HEK293 (cell line): ENCODE results near the gene PBLD.

Experiments
- CTCF ChIA-PET: fragments of 350-600 bp; formaldehyde crosslinking; extraction: SDS; loops from one replicate; lab custom pipeline; 2021; ENCODE audit warnings: antibody characterized with exemption; lab: Yijun Ruan, JAX
- POLR2A ChIA-PET: fragments of 300-600 bp; formaldehyde crosslinking; extraction: SDS; loops from one replicate; lab custom pipeline; 2020; ENCODE audit warnings: antibody characterized with exemption, inconsistent platforms; lab: Yijun Ruan, JAX
- H3K27ac ChIP-seq: fragments of 200-500 bp; sonication (Bioruptor generic); 2 replicates; pipeline ENCODE4 v1.5.1; 2014; ENCODE audit warnings: low read depth, low read length, control low read depth, inconsistent platforms; ENCODE audit errors: extremely low read depth
- H3K36me3 ChIP-seq, 2 experiments: fragments of 200-500 bp in 1 of 2; sonication (Bioruptor generic) in 1 of 2; 1 replicate in 1 of 2; 2 replicates in 1 of 2; pipeline ENCODE4 v1.5.1; 2014 to 2017; ENCODE audit warnings: inconsistent platforms in 2 of 2, low read length in 2 of 2; ENCODE audit not compliant: control insufficient read depth in 2 of 2, insufficient read depth in 1 of 2
- H3K4me1 ChIP-seq: fragments of 200-500 bp; sonication (Bioruptor generic); 2 replicates; pipeline ENCODE4 v1.5.1; 2014; ENCODE audit warnings: mild to moderate bottlenecking, low read length, inconsistent platforms; ENCODE audit not compliant: control insufficient read depth, insufficient read depth
- H3K4me3 ChIP-seq: 2 replicates; pipeline ENCODE4 v1.5.1; 2011; ENCODE audit warnings: low read depth, mild to moderate bottlenecking, control low read depth, low read length, moderate library complexity
- H3K9me3 ChIP-seq: fragments of 200-500 bp; sonication (Bioruptor generic); 2 replicates; pipeline ENCODE4 v1.5.1; 2014; ENCODE audit warnings: low read depth, low read length, inconsistent platforms; ENCODE audit not compliant: control insufficient read depth, insufficient read depth
- CTCF ChIP-seq: fragments of 450-650 bp; formaldehyde crosslinking; IDR thresholded peaks from 2 replicates; pipeline ENCODE4 v1.5.1; 2016; ENCODE audit warnings: missing biosample characterization, missing genetic modification characterization
- SALL2 ChIP-seq: fragments of 450-650 bp; formaldehyde crosslinking; IDR thresholded peaks from 2 replicates; pipeline ENCODE4 v1.5.0; 2017; ENCODE audit warnings: missing biosample characterization, mild to moderate bottlenecking, missing genetic modification characterization, borderline replicate concordance
- SCRT1 ChIP-seq: fragments of 450-650 bp; formaldehyde crosslinking; IDR thresholded peaks from 2 replicates; pipeline ENCODE4 v1.5.1; 2016; ENCODE audit warnings: missing biosample characterization, missing genetic modification characterization, borderline replicate concordance
- ZBTB6 ChIP-seq: fragments of 450-650 bp; formaldehyde crosslinking; IDR thresholded peaks from 2 replicates; pipeline ENCODE4 v1.5.1; 2017; ENCODE audit warnings: missing biosample characterization, missing genetic modification characterization
- ZEB2 ChIP-seq: fragments of 450-650 bp; formaldehyde crosslinking; IDR thresholded peaks from 2 replicates; pipeline ENCODE4 v1.5.1; 2016; ENCODE audit warnings: missing biosample characterization, missing genetic modification characterization
- ZFHX2 ChIP-seq: fragments of 450-650 bp; formaldehyde crosslinking; conservative IDR thresholded peaks from 2 replicates; pipeline ENCODE4 v1.5.1; 2016; ENCODE audit warnings: missing biosample characterization, missing genetic modification characterization
- ZFP37 ChIP-seq: fragments of 450-650 bp; formaldehyde crosslinking; IDR thresholded peaks from 2 replicates; pipeline ENCODE4 v1.5.1; 2016; ENCODE audit warnings: missing biosample characterization, missing genetic modification characterization
- ZNF121 ChIP-seq: fragments of 450-650 bp; formaldehyde crosslinking; IDR thresholded peaks from 2 replicates; pipeline ENCODE4 v1.5.1; 2016; ENCODE audit warnings: missing biosample characterization, missing genetic modification characterization
- ZNF518A ChIP-seq: fragments of 450-650 bp; formaldehyde crosslinking; conservative IDR thresholded peaks from 2 replicates; pipeline ENCODE4 v1.5.1; 2016; ENCODE audit warnings: low read depth, missing biosample characterization, missing genetic modification characterization
- ZNF654 ChIP-seq: fragments of 450-650 bp; formaldehyde crosslinking; IDR thresholded peaks from 2 replicates; pipeline ENCODE4 v1.5.1; 2016; ENCODE audit warnings: low read depth, missing biosample characterization, missing genetic modification characterization
- ZNF660 ChIP-seq: fragments of 450-650 bp; IDR thresholded peaks from 2 replicates; pipeline ENCODE4 v1.5.1; 2018; ENCODE audit warnings: missing biosample characterization, mild to moderate bottlenecking, missing genetic modification characterization
- ZSCAN16 ChIP-seq: fragments of 450-650 bp; formaldehyde crosslinking; IDR thresholded peaks from 2 replicates; pipeline ENCODE4 v1.5.1; 2016; ENCODE audit warnings: missing biosample characterization, missing genetic modification characterization
- TF ChIP-seq, protein P1 (sequence below): fragments of 450-650 bp; formaldehyde crosslinking; IDR thresholded peaks from 2 replicates; pipeline ENCODE4 v1.5.1; 2016; ENCODE audit warnings: missing biosample characterization, missing genetic modification characterization
- TF ChIP-seq, protein P2 (sequence below): fragments of 450-650 bp; formaldehyde crosslinking; IDR thresholded peaks from 2 replicates; pipeline ENCODE4 v1.5.1; 2016; ENCODE audit warnings: missing biosample characterization, missing genetic modification characterization
- TF ChIP-seq, protein P3 (sequence below): fragments of 450-650 bp; formaldehyde crosslinking; IDR thresholded peaks from 2 replicates; pipeline ENCODE4 v1.5.1; 2016; ENCODE audit warnings: missing biosample characterization, missing genetic modification characterization
- TF ChIP-seq, protein P4 (sequence below): fragments of 450-650 bp; formaldehyde crosslinking; IDR thresholded peaks from 2 replicates; pipeline ENCODE4 v1.5.1; 2016; ENCODE audit warnings: missing biosample characterization, missing genetic modification characterization

The PBLD gene

GRCh38 chr10:68359189-68359588 lies 26.5 kb upstream of the PBLD start (continued):
- TF ChIP-seq ZNF518A (tag by site-specific recombination) = no peak
- no peak for TF ChIP-seq SALL2 (tag by site-specific recombination)
- TF ChIP-seq, all 188 proteins: peak for 0

DNA sequence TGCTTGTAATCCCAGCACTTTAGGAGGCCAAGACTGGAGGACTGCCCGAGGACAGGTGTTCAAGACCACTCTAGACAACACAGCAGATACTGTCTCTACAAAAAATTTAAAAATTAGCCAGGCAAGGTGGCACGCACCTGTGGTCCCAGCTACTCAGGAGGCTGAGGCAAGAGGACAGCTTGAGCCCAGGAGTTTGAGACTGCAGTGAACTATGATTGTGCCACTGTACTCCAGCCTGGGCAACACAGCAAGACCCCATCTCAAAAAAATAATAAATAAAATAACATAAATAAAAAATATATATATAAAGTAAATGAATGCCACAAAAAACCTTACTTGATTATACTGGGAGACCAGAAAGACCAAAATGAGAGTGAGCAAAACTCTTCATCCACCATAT lies 20.8 kb upstream of the PBLD start:
- Histone ChIP-seq H3K9me3 (no peaks in the 10 kb centered on the region), H3K4me3 (no peak overlapping the region), H3K36me3 (peaks cover 42 to 45% of the 10 kb centered on the region in 2 experiments; a peak in 2 of 3 replicates)
- CTCF ChIA-PET = interaction anchor here (0.5 to 0.6 kb wide), 2 partner anchors 99 to 156 kb away, joined by 3 to 7 read pairs; no protein-coding TSS in a partner anchor
- TF ChIP-seq ZEB2 (tag by site-specific recombination) = no peak
- TF ChIP-seq ZNF121 (tag by site-specific recombination) = peak; percentile 91
- TF ChIP-seq, all 188 proteins: peak for 1
- Histone ChIP-seq H3K27ac (no peak overlapping the region), H3K4me1 (no peaks in the 10 kb centered on the region)
- POLR2A ChIA-PET = no interaction called here

DNA sequence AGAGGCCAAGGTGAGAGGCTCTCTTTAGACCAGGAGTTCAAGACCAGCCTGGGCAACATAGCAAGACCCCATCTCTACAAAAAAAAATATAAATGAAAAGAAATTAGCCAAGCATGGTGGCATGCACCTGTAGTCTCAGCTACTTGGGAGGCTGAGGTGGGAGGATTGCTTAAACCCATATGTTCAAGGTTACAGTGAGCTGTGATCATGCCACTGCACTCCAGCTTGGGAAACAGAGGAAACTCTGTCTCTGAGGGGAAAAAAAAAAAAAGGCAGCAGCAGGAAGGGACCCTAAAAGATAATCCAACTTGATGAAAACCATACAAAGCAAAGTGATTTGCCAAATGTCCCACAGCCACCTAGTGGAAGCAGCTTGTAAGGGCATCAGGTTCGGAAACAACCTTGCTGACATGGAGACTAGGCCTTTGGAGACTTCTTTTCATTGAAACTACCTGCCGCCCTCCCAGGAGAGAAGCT lies 15.6 kb upstream of the PBLD start:
- Histone ChIP-seq H3K4me1 (no peaks in the 10 kb centered on the region), H3K9me3 (no peaks in the 10 kb centered on the region), H3K4me3 (no peak overlapping the region), H3K36me3 (peaks cover 50 to 54% of the 10 kb centered on the region in 2 experiments), H3K27ac (no peak overlapping the region)
- POLR2A ChIA-PET = interaction anchor here (0.6 to 2.0 kb wide), 4 partner anchors 13 to 252 kb away, joined by 3 to 20 read pairs (median 5); partner anchors contain the start of genes HNRNPH3 and PBLD
- CTCF ChIA-PET = interaction anchor here (0.6 to 3.0 kb wide), 13 partner anchors 9 to 682 kb away, joined by 3 to 21 read pairs (median 4); partner anchors contain the start of genes PBLD and RUFY2
- no peak for TF ChIP-seq ZBTB6 (tag by site-specific recombination)
- no peak for TF ChIP-seq ZSCAN16 (tag by site-specific recombination)
- TF ChIP-seq SCRT1 (tag by site-specific recombination) = 0 out of 2 replicates have a peak, but pooled peaks have one; percentile 63
- TF ChIP-seq CTCF (tag by site-specific recombination) = peak; percentile 56; the same call in 1 of the 2 replicates
- TF ChIP-seq ZNF121 (tag by site-specific recombination) = peak; percentile 89
- TF ChIP-seq ZNF654 (tag by site-specific recombination) = peak; percentile 65
- TF ChIP-seq ZFP37 (tag by site-specific recombination) = no peak
- TF ChIP-seq, protein P1, sequence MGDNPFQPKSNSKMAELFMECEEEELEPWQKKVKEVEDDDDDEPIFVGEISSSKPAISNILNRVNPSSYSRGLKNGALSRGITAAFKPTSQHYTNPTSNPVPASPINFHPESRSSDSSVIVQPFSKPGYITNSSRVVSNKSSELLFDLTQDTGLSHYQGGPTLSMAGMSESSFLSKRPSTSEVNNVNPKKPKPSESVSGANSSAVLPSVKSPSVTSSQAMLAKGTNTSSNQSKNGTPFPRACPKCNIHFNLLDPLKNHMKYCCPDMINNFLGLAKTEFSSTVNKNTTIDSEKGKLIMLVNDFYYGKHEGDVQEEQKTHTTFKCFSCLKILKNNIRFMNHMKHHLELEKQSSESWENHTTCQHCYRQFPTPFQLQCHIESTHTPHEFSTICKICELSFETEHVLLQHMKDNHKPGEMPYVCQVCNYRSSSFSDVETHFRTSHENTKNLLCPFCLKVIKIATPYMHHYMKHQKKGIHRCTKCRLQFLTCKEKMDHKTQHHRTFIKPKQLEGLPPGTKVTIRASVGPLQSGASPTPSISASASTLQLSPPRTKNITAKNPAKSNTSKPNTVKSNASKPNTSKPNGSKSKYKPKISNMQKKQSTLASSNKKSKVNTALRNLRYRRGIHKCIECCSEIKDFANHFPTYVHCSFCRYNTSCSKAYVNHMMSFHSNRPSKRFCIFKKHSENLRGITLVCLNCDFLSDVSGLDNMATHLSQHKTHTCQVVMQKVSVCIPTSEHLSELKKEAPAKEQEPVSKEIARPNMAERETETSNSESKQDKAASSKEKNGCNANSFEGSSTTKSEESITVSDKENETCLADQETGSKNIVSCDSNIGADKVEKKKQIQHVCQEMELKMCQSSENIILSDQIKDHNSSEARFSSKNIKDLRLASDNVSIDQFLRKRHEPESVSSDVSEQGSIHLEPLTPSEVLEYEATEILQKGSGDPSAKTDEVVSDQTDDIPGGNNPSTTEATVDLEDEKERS (tag by site-specific recombination) = 0 out of 2 replicates have a peak, but pooled peaks have one; percentile 54
- 0 out of 2 replicates have a peak, but pooled peaks have one; percentile 19 for TF ChIP-seq ZNF660 (tag by site-specific recombination)
- TF ChIP-seq, protein P2, sequence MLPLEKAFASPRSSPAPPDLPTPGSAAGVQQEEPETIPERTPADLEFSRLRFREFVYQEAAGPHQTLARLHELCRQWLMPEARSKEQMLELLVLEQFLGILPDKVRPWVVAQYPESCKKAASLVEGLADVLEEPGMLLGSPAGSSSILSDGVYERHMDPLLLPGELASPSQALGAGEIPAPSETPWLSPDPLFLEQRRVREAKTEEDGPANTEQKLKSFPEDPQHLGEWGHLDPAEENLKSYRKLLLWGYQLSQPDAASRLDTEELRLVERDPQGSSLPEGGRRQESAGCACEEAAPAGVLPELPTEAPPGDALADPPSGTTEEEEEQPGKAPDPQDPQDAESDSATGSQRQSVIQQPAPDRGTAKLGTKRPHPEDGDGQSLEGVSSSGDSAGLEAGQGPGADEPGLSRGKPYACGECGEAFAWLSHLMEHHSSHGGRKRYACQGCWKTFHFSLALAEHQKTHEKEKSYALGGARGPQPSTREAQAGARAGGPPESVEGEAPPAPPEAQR (tag by site-specific recombination) = no peak
- TF ChIP-seq, protein P3, sequence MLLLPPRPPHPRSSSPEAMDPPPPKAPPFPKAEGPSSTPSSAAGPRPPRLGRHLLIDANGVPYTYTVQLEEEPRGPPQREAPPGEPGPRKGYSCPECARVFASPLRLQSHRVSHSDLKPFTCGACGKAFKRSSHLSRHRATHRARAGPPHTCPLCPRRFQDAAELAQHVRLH (tag by site-specific recombination) = peak; percentile 64; the same call in 1 of the 2 replicates
- TF ChIP-seq, protein P4, sequence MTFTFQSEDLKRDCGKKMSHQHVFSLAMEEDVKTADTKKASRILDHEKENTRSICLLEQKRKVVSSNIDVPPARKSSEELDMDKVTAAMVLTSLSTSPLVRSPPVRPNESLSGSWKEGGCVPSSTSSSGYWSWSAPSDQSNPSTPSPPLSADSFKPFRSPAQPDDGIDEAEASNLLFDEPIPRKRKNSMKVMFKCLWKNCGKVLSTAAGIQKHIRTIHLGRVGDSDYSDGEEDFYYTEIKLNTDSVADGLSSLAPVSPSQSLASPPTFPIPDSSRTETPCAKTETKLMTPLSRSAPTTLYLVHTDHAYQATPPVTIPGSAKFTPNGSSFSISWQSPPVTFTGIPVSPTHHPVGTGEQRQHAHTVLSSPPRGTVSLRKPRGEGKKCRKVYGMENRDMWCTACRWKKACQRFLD (tag by site-specific recombination) = no peak
- TF ChIP-seq ZFHX2 (tag by site-specific recombination) = no peak
